NCI-H510A treated with DMSO at 0.1 percent for 48 hours (cell line): Measurements from ENCODE around the gene ZFHX3.
"Not testable (repeated sequence)": the region's sequence is repeated elsewhere in the genome, so short reads cannot be mapped to it uniquely, and the experiment has no call there.

Experiments used
- DNase-seq: peaks from one replicate; lab custom pipeline; 2025; lab: John Stamatoyannopoulos, UW

The ZFHX3 gene

GRCh38 chr16:72995151-72995881, 52.6 kb downstream of the ZFHX3 start:
- DNase-seq = peak; percentile 28

DNA sequence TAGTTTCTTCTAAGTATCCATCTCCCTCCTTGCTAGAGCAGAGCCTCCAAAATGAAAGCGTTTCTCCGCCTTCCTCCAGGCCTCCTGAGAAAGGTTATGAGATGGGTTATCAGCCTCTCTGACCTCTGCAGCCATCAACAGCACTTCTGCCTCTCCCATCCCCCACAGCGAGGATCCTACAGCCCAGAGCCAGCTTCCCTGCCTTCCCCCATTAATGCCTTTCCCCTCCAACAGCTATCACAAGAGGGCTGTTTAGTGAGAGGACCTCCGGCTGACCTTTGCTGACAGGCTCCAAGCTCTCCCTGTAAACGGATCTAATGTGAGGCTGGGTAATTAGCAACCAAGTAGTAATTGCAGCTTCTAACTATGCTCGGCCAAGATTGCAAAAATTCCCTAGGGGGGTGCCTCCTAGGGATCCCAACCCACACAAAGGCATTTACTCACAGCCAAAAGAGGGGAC, 55.8 kb downstream of the ZFHX3 start:
- no peak for DNase-seq

GRCh38 chr16:72991644-72992043, 56.3 kb downstream of the ZFHX3 start:
- DNase-seq = no peak

DNA sequence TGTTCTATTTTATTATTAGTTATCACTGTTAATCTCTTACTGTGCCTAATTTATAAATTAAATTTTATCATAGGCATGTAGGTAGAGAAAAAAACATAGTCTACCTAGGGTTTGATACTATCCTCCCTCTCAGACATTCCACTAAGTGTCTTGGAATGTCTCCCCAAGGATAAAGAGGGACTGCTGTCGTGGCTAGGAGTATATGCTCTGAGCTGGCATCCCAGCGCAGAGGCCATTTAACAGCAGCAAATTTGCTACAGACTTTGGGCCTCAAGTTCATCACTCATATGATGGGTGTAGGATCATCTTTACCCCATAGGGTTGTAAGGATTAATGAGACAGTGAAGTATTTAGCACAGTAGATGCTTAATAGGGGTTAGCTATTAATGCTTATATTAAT, 56.7 kb downstream of the ZFHX3 start:
- no peak for DNase-seq

- no peak for DNase-seq
Measured at GRCh38 chr16:72990571-72990970, 57.4 kb downstream of the ZFHX3 start.

- DNase-seq = peak; percentile 20
Measured at GRCh38 chr16:72989579-72990551, 58.1 kb downstream of the ZFHX3 start.

- DNase-seq = not testable (repeated sequence)
Measured at GRCh38 chr16:72989203-72989578, 58.7 kb downstream of the ZFHX3 start.

DNA sequence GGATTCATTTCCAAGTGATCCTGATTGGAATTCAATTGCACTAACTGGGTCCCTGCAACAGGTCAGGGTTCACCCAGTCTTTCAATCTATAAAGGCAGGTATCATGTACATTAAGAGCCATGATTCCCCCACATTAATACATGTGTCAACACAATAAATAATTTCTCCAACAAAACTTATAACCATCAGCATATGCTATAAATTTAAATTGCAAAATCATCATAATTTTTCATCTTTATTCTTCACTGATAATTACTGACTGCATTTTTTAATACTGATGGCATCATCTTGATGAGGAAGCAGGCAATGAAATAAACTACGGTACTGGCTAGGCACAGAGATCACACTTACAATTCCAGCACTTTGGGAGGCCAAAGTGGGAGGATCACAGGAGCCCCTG, 59.4 kb downstream of the ZFHX3 start:
- no peak for DNase-seq

- DNase-seq = no peak
Measured at GRCh38 chr16:72987480-72987901, 60.4 kb downstream of the ZFHX3 start.

DNA sequence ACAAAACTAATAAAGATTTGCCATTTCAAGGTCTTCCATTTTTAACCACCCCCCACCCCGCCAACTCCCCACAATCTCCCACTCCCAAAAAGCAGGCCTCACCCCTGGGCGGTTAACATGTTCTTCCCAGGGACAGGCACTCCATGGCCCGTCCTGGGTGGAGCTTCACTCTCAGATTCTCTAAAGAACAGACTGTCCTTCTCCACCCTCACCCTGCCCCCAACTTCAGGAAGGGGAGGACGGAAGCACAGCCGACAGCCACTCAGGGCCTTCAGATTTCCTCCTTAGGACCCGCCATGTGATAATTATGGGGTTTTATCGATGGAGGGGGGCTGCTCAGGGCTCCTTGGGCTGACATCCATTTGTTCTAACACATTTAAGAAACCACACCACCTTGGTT, 61.9 kb downstream of the ZFHX3 start:
- DNase-seq = no peak

- no peak for DNase-seq
Measured at GRCh38 chr16:72985148-72985941, 62.6 kb downstream of the ZFHX3 start.

DNA sequence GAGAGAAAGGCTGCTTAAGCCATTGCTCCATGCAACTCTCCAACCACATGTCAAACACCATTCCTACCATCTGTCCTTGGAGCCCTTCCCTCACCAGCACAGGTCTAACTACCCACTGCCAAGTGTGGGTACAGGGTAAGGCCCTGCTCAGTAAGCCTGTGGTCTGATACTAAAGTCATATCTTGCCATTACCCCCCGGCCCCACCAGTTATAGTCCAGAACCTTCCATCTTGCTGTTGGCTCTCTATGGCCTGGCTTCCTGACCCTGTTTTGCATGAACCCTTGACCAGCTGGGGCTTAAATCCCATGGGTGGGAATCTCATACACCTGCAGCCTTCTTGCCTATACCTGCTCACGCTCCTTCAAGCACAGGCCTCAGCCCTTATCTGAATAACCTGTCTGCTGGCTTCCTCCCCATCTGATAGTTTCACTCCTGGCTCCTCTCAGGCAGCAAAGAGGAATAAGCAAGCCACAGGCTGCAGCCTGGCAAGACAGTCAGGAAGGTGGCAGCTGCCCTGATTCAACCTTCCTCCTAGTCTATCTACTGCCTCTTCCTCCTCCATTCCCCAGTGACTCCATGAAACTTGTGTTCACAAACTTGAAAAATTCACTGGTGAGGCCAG, 64.1 kb downstream of the ZFHX3 start:
- no peak for DNase-seq

DNA sequence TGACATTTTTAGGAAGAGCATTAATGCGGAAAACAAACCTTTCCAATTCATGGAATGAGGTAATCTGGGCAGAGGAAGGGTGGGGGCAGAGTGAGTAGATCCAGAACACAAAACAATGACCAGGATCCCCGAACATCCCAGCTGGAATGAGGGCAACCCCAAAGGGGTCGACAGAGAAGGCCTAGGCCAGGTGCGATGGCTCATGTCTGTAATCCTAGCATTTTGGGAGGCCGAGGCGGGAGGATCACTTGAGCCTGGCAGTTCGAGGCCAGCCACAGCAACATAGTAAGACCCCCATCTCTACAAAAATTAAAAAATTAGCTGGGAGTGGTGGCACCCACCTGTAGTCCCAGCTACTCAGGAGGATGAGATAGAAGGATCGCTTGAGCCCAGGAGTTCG, 64.7 kb downstream of the ZFHX3 start:
- DNase-seq = no peak

GRCh38 chr16:72979974-72980373, 68.0 kb downstream of the ZFHX3 start:
- DNase-seq = no peak

- DNase-seq = no peak
Measured at GRCh38 chr16:72978212-72978611, 69.7 kb downstream of the ZFHX3 start.

DNA sequence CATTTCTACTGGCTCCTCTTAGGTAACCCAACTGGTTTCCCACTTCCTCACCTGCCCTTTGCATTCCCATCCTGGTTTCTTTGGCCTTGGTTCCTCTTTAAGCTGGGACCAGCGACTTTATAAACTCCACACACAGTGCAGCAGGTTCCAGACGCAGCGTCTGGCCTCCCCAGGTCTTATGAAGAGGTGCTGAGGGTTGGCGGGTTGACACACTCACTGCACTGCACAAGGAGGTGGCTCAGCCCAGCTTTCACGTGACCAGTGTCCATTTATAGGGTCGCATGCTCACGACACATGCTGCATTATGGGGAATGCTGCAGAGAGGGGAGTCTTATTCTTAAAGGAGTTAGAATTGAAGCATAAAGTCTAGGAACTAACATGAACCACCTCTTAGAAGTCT, 70.8 kb downstream of the ZFHX3 start:
- DNase-seq = no peak

GRCh38 chr16:72976438-72977064, 71.4 kb downstream of the ZFHX3 start:
- no peak for DNase-seq

DNA sequence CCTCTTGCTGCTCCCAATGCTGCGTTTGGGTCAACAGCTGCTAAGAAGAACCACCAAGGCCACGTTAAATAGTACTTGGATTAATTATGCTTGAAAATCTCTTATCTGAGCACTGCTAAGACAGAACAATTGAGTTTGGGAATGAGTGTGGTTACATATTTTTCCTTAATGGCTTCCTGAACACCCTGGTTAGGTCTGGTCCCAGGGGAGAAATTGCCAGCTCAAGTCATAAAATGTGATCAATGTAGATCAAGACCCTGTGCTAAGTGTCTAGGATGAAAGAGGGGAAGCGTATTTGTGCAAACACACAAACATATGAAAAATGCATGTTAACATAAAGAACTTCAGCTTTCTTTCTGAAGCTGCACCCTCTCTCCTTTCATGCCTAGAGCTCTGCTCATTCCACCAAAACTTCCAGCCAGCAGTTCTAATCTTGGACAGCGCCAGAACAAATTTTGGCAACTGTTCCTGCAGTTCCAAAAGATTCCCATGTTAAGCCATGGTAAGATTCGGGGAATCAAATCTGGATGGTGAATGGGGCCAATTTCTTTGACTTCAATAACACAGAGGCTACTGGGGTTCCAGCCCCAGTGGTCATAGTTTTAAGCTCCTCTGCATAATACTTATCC, 72.0 kb downstream of the ZFHX3 start:
- DNase-seq = no peak

- DNase-seq = peak; percentile 9
Measured at GRCh38 chr16:72974142-72974769, 73.7 kb downstream of the ZFHX3 start.

- DNase-seq = no peak
Measured at GRCh38 chr16:72972878-72973571, 74.9 kb downstream of the ZFHX3 start.
